HepG2 (cell line): ENCODE results near the gene PCSK1. TPM values are rescaled to one million over a fixed set of nuclear protein-coding genes. Genes with fewer than 3 reads are reported as not detected.

Experiments used
- ATM ChIP-seq: fragments of 450-650 bp; IDR thresholded peaks from 2 replicates; pipeline ENCODE4 v1.7.1; 2017; ENCODE audit warnings: mild to moderate bottlenecking, borderline replicate concordance
- DPF2 ChIP-seq: sonication (generic); formaldehyde crosslinking; IDR thresholded peaks from 2 replicates; pipeline ENCODE4 v1.4.0; 2020; ENCODE audit warnings: mild to moderate bottlenecking, low read depth, missing genetic modification reagents, borderline replicate concordance
- FIP1L1 ChIP-seq: fragments of 200-400 bp; formaldehyde crosslinking; IDR thresholded peaks from 2 replicates; pipeline ENCODE4 v1.6.1; 2018; ENCODE audit warnings: low read depth, mild to moderate bottlenecking, low read length, moderate library complexity, borderline replicate concordance; ENCODE audit not compliant: insufficient read depth
- FOXC1 ChIP-seq: sonication (generic); formaldehyde crosslinking; IDR thresholded peaks from 2 replicates; pipeline ENCODE4 v1.8.0; 2022; ENCODE audit warnings: mild to moderate bottlenecking, missing genetic modification reagents, borderline replicate concordance
- FOXK1 ChIP-seq: sonication (generic); formaldehyde crosslinking; IDR thresholded peaks from 2 replicates; pipeline ENCODE4 v1.4.0; 2020; ENCODE audit warnings: low read depth, missing genetic modification reagents, borderline replicate concordance
- HOXD1 ChIP-seq: sonication (generic); formaldehyde crosslinking; IDR thresholded peaks from 2 replicates; pipeline ENCODE4 v1.5.0; 2020; ENCODE audit warnings: missing genetic modification reagents
- KLF9 ChIP-seq: IDR thresholded peaks from 2 replicates; pipeline ENCODE4 v1.6.1; 2016; ENCODE audit warnings: low read depth
- NFIC ChIP-seq: IDR thresholded peaks from 2 replicates; pipeline ENCODE4 v1.6.1; 2012; ENCODE audit warnings: mild to moderate bottlenecking, low read length, inconsistent platforms
- RAD51 ChIP-seq: fragments of 450-650 bp; IDR thresholded peaks from 2 replicates; pipeline ENCODE4 v1.6.1; 2016; ENCODE audit warnings: borderline replicate concordance
- RARG ChIP-seq: sonication (generic); formaldehyde crosslinking; IDR thresholded peaks from 2 replicates; pipeline ENCODE4 v1.4.0; 2020; ENCODE audit warnings: low read depth, mild to moderate bottlenecking, missing genetic modification reagents
- THAP11 ChIP-seq: IDR thresholded peaks from 2 replicates; pipeline ENCODE4 v1.6.1; 2016; ENCODE audit warnings: missing biosample characterization, missing genetic modification reagents
- ZBTB8A ChIP-seq: sonication (generic); formaldehyde crosslinking; IDR thresholded peaks from 2 replicates; pipeline ENCODE4 v1.4.0; 2020; ENCODE audit warnings: mild to moderate bottlenecking, low read depth, missing genetic modification reagents, borderline replicate concordance
- ZC3H13 ChIP-seq: sonication (generic); formaldehyde crosslinking; IDR thresholded peaks from 2 replicates; pipeline ENCODE4 v1.8.1; 2023; ENCODE audit warnings: mild to moderate bottlenecking, missing genetic modification reagents, moderate library complexity
- ZNF10 ChIP-seq: sonication (generic); formaldehyde crosslinking; IDR thresholded peaks from 2 replicates; pipeline ENCODE4 v1.4.0; 2020; ENCODE audit warnings: mild to moderate bottlenecking, low read depth, missing genetic modification reagents, borderline replicate concordance
- ZNF343 ChIP-seq: sonication (generic); formaldehyde crosslinking; IDR thresholded peaks from 2 replicates; pipeline ENCODE4 v1.4.0; 2020; ENCODE audit warnings: mild to moderate bottlenecking, missing genetic modification reagents
- ZNF569 ChIP-seq: sonication (generic); formaldehyde crosslinking; IDR thresholded peaks from 2 replicates; pipeline ENCODE4 v1.5.0; 2020; ENCODE audit warnings: mild to moderate bottlenecking, missing genetic modification reagents, moderate library complexity, borderline replicate concordance
- ZNF576 ChIP-seq: sonication (generic); formaldehyde crosslinking; IDR thresholded peaks from 2 replicates; pipeline ENCODE4 v1.4.0; 2020; ENCODE audit warnings: mild to moderate bottlenecking, missing genetic modification reagents
- polyA plus RNA-seq, 8 experiments: library from polyadenylated mRNA; depleted of rRNA in 3 of 8; stranded (reverse) in 7 of 8; unstranded in 1 of 8; fragments of >200 nt; fragmentation: Illumina TruSeq in 4 of 8; extraction: Trizol in 4 of 8; gene quantifications; 2 replicates each; pipeline versions ENCODE4 v1.2.1 to v1.2.3, GENCODE V29; 2011 to 2016; ENCODE audit warnings: low read depth in 4 of 8, missing spikeins in 1 of 8, mixed read lengths in 1 of 8; ENCODE audit not compliant: insufficient read depth in 1 of 8
- total RNA-seq, 5 experiments: library from RNA; depleted of rRNA; stranded (reverse); fragments of >200 nt; fragmentation: Illumina TruSeq; extraction: Trizol; gene quantifications; 2 replicates each; pipeline ENCODE4 v1.2.3, GENCODE V29; 2016; ENCODE audit warnings: low read depth in 1 of 5
- TF ChIP-seq, protein P1 (sequence below), 2 experiments: sonication (generic) in 1 of 2; formaldehyde crosslinking in 1 of 2; IDR thresholded peaks; 2 replicates each; pipeline versions ENCODE4 v1.4.0 to v1.6.1; 2018 to 2020; ENCODE audit warnings: missing genetic modification reagents in 2 of 2, borderline replicate concordance in 1 of 2, low read depth in 1 of 2, mild to moderate bottlenecking in 1 of 2, missing biosample characterization in 1 of 2
- TF ChIP-seq, protein P2 (sequence below): sonication (generic); formaldehyde crosslinking; IDR thresholded peaks from 2 replicates; pipeline ENCODE4 v1.5.1; 2020; ENCODE audit warnings: mild to moderate bottlenecking, missing genetic modification reagents
- TF ChIP-seq, protein P3 (sequence below), 2 experiments: sonication (generic) in 1 of 2; formaldehyde crosslinking in 1 of 2; IDR thresholded peaks; 2 replicates each; pipeline versions ENCODE4 v1.4.0 to v1.6.1; 2016 to 2020; ENCODE audit warnings: borderline replicate concordance in 1 of 2, low read depth in 1 of 2, mild to moderate bottlenecking in 1 of 2, missing genetic modification reagents in 1 of 2

Gene PCSK1
- total and polyA plus RNA-seq, 2 of the 13 experiments (the other 11 are each of a cell fraction or from before 2014, with no cell fraction given): not detected

GRCh38 chr5:96434201-96434645 lies 1.2 kb upstream of the PCSK1 start (continued):
- TF ChIP-seq KLF9 (CRISPR knock-in tag) (no peak; the same call in 1 of the 2 replicates), ZBTB8A (CRISPR knock-in tag) (no peak), DPF2 (no peak), FOXK1 (CRISPR knock-in tag) (peak; percentile 56; the same call in 1 of the 2 replicates), ZNF569 (CRISPR knock-in tag) (no peak), RAD51 (no peak), FIP1L1 (no peak), FOXC1 (CRISPR knock-in tag) (no peak), HOXD1 (0 out of 2 replicates have a peak, but pooled peaks have one; percentile 34), NFIC (no peak), ZNF10 (CRISPR knock-in tag) (no peak), ZC3H13 (CRISPR knock-in tag) (no peak), THAP11 (CRISPR knock-in tag) (no peak), ZNF576 (no peak), RARG (CRISPR knock-in tag) (no peak), ZNF343 (CRISPR knock-in tag) (no peak), ATM (no peak)
- TF ChIP-seq, protein P1, sequence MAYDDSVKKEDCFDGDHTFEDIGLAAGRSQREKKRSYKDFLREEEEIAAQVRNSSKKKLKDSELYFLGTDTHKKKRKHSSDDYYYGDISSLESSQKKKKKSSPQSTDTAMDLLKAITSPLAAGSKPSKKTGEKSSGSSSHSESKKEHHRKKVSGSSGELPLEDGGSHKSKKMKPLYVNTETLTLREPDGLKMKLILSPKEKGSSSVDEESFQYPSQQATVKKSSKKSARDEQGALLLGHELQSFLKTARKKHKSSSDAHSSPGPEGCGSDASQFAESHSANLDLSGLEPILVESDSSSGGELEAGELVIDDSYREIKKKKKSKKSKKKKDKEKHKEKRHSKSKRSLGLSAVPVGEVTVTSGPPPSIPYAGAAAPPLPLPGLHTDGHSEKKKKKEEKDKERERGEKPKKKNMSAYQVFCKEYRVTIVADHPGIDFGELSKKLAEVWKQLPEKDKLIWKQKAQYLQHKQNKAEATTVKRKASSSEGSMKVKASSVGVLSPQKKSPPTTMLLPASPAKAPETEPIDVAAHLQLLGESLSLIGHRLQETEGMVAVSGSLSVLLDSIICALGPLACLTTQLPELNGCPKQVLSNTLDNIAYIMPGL (CRISPR knock-in tag; IDR thresholded peaks at IDR 0.05; ENCODE audit: borderline replicate concordance in 1 of 2, low read depth in 1 of 2): 0 out of 4 replicates have a peak, but pooled peaks of 1 of the 2 experiments have one; percentile 32
- TF ChIP-seq, protein P2, sequence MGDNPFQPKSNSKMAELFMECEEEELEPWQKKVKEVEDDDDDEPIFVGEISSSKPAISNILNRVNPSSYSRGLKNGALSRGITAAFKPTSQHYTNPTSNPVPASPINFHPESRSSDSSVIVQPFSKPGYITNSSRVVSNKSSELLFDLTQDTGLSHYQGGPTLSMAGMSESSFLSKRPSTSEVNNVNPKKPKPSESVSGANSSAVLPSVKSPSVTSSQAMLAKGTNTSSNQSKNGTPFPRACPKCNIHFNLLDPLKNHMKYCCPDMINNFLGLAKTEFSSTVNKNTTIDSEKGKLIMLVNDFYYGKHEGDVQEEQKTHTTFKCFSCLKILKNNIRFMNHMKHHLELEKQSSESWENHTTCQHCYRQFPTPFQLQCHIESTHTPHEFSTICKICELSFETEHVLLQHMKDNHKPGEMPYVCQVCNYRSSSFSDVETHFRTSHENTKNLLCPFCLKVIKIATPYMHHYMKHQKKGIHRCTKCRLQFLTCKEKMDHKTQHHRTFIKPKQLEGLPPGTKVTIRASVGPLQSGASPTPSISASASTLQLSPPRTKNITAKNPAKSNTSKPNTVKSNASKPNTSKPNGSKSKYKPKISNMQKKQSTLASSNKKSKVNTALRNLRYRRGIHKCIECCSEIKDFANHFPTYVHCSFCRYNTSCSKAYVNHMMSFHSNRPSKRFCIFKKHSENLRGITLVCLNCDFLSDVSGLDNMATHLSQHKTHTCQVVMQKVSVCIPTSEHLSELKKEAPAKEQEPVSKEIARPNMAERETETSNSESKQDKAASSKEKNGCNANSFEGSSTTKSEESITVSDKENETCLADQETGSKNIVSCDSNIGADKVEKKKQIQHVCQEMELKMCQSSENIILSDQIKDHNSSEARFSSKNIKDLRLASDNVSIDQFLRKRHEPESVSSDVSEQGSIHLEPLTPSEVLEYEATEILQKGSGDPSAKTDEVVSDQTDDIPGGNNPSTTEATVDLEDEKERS (CRISPR knock-in tag): no peak
- TF ChIP-seq, protein P3, sequence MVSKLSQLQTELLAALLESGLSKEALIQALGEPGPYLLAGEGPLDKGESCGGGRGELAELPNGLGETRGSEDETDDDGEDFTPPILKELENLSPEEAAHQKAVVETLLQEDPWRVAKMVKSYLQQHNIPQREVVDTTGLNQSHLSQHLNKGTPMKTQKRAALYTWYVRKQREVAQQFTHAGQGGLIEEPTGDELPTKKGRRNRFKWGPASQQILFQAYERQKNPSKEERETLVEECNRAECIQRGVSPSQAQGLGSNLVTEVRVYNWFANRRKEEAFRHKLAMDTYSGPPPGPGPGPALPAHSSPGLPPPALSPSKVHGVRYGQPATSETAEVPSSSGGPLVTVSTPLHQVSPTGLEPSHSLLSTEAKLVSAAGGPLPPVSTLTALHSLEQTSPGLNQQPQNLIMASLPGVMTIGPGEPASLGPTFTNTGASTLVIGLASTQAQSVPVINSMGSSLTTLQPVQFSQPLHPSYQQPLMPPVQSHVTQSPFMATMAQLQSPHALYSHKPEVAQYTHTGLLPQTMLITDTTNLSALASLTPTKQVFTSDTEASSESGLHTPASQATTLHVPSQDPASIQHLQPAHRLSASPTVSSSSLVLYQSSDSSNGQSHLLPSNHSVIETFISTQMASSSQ (IDR thresholded peaks at IDR 0.05; ENCODE audit: low read depth): no peak
- TF ChIP-seq, protein P3 (CRISPR knock-in tag; IDR thresholded peaks at IDR 0.05; ENCODE audit: borderline replicate concordance): no peak
